BJ (cell line): ENCODE data around the gene HINFP. TPM values are rescaled to one million over a fixed set of nuclear protein-coding genes. Genes with fewer than 3 reads are reported as not detected.
"Not testable (repeated sequence)": the region's sequence is repeated elsewhere in the genome, so short reads cannot be mapped to it uniquely, and the experiment has no call there.

Source experiments
- CTCF ChIA-PET: fragments of 350-600 bp; formaldehyde crosslinking; extraction: SDS; loops from one replicate; lab custom pipeline; 2021; ENCODE audit warnings: antibody characterized with exemption, inconsistent platforms; lab: Yijun Ruan, JAX
- POLR2A ChIA-PET: fragments of 300-600 bp; sonication (Branson Sonifier 250); formaldehyde crosslinking; extraction: SDS; loops from one replicate; lab custom pipeline; 2021; ENCODE audit warnings: antibody characterized with exemption; lab: Charles Lee
- DNase-seq: peaks from one replicate; pipeline ENCODE4 v3.0.0-alpha.2; 2011; ENCODE audit warnings: low read depth
- H3K27me3 ChIP-seq: 2 replicates; pipeline ENCODE4 v1.6.0; 2011; ENCODE audit warnings: low read length; ENCODE audit not compliant: control insufficient read depth, insufficient read depth
- H3K36me3 ChIP-seq: 2 replicates; pipeline ENCODE4 v1.5.1; 2011; ENCODE audit warnings: low read length; ENCODE audit not compliant: control insufficient read depth, insufficient read depth
- H3K4me3 ChIP-seq: 2 replicates; pipeline ENCODE4 v1.5.1; 2011; ENCODE audit warnings: low read depth, mild to moderate bottlenecking, control low read depth, low read length
- polyA plus RNA-seq: library from polyadenylated mRNA; depleted of rRNA; stranded (reverse); fragments of >200 nt; gene quantifications from 2 replicates; pipeline ENCODE4 v1.2.3, GENCODE V29; 2011
- TF ChIP-seq, protein P1 (sequence below): IDR thresholded peaks from 2 replicates; pipeline ENCODE4 v1.5.1; 2011; ENCODE audit warnings: low read depth, mild to moderate bottlenecking, control low read depth, inconsistent platforms, low read length, moderate library complexity; ENCODE audit not compliant: insufficient read depth

The HINFP gene
- polyA plus RNA-seq, 1 experiment = 27.3 TPM

DNA sequence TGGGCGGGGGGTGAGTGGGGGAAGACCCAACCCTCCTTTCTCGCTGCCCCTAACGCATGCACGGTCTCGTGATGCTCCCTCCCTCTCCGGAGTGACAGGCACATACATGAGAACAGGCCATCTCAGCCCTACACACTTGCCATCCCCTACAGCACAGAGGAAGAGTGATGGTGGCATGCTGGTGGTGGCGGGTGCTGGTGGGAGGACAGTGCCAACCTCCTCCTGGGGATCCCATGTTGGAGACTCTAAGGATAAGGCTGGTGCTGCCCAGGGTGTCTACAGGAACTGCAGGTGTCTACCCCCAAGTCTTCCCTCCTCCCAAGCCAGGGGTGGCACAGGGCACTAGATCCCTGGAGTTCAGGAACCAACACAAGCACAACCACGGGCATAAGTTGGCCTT is 40.5 kb downstream of the HINFP start:
- TF ChIP-seq, protein P1, sequence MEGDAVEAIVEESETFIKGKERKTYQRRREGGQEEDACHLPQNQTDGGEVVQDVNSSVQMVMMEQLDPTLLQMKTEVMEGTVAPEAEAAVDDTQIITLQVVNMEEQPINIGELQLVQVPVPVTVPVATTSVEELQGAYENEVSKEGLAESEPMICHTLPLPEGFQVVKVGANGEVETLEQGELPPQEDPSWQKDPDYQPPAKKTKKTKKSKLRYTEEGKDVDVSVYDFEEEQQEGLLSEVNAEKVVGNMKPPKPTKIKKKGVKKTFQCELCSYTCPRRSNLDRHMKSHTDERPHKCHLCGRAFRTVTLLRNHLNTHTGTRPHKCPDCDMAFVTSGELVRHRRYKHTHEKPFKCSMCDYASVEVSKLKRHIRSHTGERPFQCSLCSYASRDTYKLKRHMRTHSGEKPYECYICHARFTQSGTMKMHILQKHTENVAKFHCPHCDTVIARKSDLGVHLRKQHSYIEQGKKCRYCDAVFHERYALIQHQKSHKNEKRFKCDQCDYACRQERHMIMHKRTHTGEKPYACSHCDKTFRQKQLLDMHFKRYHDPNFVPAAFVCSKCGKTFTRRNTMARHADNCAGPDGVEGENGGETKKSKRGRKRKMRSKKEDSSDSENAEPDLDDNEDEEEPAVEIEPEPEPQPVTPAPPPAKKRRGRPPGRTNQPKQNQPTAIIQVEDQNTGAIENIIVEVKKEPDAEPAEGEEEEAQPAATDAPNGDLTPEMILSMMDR = no peak
- CTCF ChIA-PET = no interaction called here
- Histone ChIP-seq H3K36me3 (no peaks in the 10 kb centered on the region), H3K4me3 (no peak overlapping the region), H3K27me3 (no peaks in the 10 kb centered on the region; the same call in 1 of the 2 replicates)
- no peak for DNase-seq
- POLR2A ChIA-PET = no interaction called here

DNA sequence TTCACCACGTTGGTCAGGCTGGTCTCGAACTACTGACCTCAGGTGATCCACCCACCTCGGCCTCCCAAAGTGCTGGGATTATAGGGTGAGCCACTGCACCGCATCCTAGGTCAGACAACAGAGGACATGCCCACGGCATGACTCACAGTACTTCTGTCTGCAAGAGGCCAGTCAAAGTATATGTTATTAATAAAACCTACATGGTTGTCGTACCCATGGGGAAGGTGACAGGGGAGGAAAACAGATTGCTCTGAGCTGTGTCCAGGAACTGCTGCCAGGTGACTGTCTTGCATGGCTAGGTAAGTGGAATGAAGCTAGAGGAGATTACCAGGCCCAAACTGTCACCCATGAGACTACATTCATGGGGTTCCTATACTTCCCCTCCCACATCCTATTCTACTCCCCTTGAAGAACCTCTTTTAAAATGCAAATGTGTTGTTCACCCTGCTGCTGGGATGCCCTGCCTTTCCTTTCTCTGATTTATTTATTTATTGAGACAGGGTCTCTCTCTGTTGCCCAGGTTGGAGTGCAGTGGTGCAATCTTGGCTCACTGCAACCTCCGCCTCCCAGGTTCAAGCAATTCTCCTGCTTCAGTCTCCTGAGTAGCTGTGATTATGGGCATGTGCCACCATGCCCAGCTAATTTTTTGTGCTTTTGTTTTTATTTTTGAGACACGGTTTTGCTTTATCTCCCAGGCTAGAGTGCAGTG is 45.1 kb downstream of the HINFP start:
- Histone ChIP-seq H3K27me3 (no peaks in the 10 kb centered on the region), H3K4me3 (no peak overlapping the region), H3K36me3 (no peaks in the 10 kb centered on the region)
- ChIA-PET POLR2A (interaction anchor here (0.6 kb wide), 1 partner anchor 14 kb away, joined by 5 read pairs; no protein-coding TSS in a partner anchor), CTCF (interaction anchor here (0.6 to 2.8 kb wide), 7 partner anchors 11 to 207 kb away, joined by 3 to 18 read pairs (median 4); no protein-coding TSS in a partner anchor)
- TF ChIP-seq, protein P1 = no peak
- no peak for DNase-seq

DNA sequence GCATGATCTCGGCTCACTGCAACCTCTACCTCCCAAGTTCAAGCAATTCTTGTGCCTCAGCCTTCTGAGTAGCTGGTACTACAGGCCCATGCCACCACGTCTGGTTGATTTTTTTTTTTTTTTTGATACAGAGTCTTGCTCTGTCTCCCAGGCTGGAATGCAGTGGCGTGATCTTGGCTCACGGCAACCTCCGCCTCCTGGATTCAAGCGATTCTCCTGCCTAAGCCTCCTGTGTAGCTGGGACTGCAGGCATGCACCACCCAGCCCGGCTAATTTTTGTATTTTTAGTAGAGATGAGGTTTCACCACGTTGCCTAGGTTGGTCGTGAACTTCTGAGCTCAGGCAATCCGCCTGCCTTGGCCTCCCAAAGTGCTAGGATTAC is 45.7 kb downstream of the HINFP start:
- ChIA-PET POLR2A (interaction anchor here (0.6 kb wide), 1 partner anchor 14 kb away, joined by 5 read pairs; no protein-coding TSS in a partner anchor), CTCF (interaction anchor here (0.6 to 2.8 kb wide), 8 partner anchors 12 to 207 kb away, joined by 3 to 18 read pairs (median 4); no protein-coding TSS in a partner anchor)

DNA sequence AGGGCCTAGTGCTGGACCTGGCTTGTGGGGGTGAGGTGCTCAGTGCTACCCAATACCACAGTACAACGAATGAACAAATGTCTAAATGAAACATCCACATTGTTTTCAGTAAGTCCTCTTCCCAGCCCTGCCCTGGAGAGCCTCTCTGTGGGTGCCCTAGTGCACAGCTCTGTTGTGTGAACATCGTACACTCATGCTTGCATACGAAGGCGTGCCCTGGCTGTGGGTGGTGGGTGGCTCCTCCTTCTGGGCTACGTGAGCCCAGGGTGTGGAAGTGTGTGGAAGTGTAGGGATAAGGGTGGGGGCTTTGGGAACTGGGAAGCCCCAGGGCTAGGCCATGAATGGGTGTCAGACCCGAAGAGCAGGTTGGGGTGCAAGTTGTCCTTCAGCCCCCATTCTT is 46.6 kb downstream of the HINFP start:
- Histone ChIP-seq H3K4me3 (no peak overlapping the region), H3K27me3 (no peaks in the 10 kb centered on the region), H3K36me3 (0 out of 2 replicates have a peak, but pooled peaks cover under 1% of the 10 kb centered on the region)
- TF ChIP-seq, protein P1 = no peak
- CTCF ChIA-PET = interaction anchor here (0.6 to 2.8 kb wide), 2 partner anchors 12 to 172 kb away, joined by 3 to 18 read pairs; no protein-coding TSS in a partner anchor
- POLR2A ChIA-PET = no interaction called here
- DNase-seq = no peak

More for the DNA sequence above, 45.7 kb downstream of the HINFP start:
- not testable (repeated sequence) for H3K27me3 ChIP-seq, DNase-seq, H3K4me3 ChIP-seq, H3K36me3 ChIP-seq

DNA sequence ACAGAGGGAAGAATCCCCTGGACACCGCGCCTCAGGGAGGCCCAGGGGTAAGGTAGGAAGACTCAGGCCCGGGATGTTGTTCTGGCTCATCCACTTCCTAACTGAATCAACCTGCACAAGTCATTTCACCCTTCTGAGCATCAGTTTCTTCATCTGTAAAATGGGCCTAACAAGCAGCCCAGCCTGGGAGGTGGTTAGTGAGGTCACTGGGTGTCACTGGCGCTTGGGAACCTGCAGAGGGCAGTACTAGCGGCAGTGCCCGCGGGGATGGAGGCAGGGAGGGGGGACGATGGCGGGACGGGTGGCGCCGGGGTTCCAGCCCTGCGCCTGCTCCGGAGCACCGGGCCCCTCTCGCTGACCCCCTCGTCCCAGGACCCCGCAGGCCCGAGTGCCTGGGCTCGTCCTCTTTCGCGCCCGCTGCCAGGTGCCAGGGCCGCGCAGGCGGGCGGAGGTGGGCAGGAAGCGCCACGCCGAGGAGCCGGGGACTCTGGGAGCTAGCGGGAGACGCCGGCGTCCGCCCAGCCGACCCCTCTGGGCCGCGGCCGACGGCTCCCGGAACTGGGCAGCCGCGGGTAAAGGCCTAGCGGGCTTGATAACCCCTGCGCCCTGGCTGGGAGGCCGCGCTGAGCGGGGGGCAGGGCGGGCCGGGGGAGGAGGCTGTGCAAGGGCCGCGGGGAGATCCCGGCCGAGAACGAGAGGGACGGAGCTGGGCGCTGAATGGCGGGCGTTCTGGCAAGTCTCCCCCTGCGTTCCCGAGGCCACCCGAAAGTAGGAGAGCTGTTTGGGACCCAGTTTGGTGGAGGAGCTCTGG is 47.3 kb downstream of the HINFP start, which contains the start of gene NLRX1:
Gene NLRX1, plus strand, starts transcription at position 255 of the 811 bp plus-strand sequence. CDS start 2,679 bp downstream, outside the sequence.
- TF ChIP-seq, protein P1 = peak; percentile 96
- Histone ChIP-seq H3K36me3 (peaks cover 1% of the 10 kb centered on the region; the same call in 1 of the 2 replicates), H3K4me3 (peak within 1 kb of the TSS; percentile 65), H3K27me3 (no peaks in the 10 kb centered on the region)
- CTCF ChIA-PET = interaction anchor here (0.7 to 1.8 kb wide), 19 partner anchors 9 to 172 kb away, joined by 3 to 13 read pairs (median 5); partner anchors contain the start of genes C1QTNF5 and CBL
- POLR2A ChIA-PET = interaction anchor here (0.7 kb wide), 2 partner anchors 47 to 593 kb away, joined by 3 to 5 read pairs; partner anchors contain the start of gene HINFP
- DNase-seq = peak; percentile 15
